Kidney epithelial cell (primary cell): ENCODE results near the gene PCP4. TPM values are rescaled to one million over a fixed set of nuclear protein-coding genes. Genes with fewer than 3 reads are reported as not detected.

ENCODE experiments used
- DNase-seq: peaks from one replicate; pipeline ENCODE4 v3.0.0-alpha.2; 2010; ENCODE audit warnings: low read depth
- H3K27me3 ChIP-seq: 2 replicates; pipeline ENCODE4 v1.6.0; 2011; ENCODE audit warnings: low read length; ENCODE audit not compliant: control insufficient read depth, insufficient read depth
- H3K36me3 ChIP-seq: 2 replicates; pipeline ENCODE4 v1.5.1; 2011; ENCODE audit warnings: low read length; ENCODE audit not compliant: control insufficient read depth, insufficient read depth
- H3K4me3 ChIP-seq: 2 replicates; pipeline ENCODE4 v1.5.1; 2011; ENCODE audit warnings: low read depth, mild to moderate bottlenecking, control low read depth, low read length
- total RNA-seq: library from RNA; depleted of rRNA; stranded (reverse); fragments of >200 nt; gene quantifications from 2 replicates; pipeline ENCODE4 v1.2.3, GENCODE V29; 2015
- TF ChIP-seq, protein P1 (sequence below): IDR thresholded peaks from 2 replicates; pipeline ENCODE4 v1.5.1; 2011; ENCODE audit warnings: mild to moderate bottlenecking, moderate library complexity, low read length, control low read depth, inconsistent platforms; ENCODE audit not compliant: insufficient read depth, poor library complexity, severe bottlenecking

The PCP4 gene
- total RNA-seq, 1 donor from 2014 or later, result 1.2 TPM

DNA sequence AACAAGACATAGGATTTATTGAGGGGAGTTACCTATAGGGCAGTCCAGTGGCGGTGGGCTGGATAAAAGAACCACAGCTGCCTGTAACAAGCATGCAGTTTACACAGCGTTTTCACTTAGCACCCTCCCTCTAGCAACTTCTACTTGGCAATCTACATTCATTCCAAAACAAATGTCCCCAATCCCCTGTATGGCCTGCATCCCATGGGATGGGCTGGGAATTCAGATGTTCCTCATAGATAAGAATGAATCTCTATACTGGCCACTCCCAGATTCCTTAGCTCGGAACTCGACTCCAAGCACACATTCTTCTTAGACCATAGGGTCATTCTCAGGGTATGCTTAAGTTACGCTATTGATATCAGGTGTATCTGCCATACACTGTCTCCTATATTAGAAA lies 33.3 kb downstream of the PCP4 start:
- no peak for DNase-seq
- Histone ChIP-seq H3K4me3 (no peak overlapping the region), H3K36me3 (no peaks in the 10 kb centered on the region), H3K27me3 (no peaks in the 10 kb centered on the region)
- TF ChIP-seq, protein P1, sequence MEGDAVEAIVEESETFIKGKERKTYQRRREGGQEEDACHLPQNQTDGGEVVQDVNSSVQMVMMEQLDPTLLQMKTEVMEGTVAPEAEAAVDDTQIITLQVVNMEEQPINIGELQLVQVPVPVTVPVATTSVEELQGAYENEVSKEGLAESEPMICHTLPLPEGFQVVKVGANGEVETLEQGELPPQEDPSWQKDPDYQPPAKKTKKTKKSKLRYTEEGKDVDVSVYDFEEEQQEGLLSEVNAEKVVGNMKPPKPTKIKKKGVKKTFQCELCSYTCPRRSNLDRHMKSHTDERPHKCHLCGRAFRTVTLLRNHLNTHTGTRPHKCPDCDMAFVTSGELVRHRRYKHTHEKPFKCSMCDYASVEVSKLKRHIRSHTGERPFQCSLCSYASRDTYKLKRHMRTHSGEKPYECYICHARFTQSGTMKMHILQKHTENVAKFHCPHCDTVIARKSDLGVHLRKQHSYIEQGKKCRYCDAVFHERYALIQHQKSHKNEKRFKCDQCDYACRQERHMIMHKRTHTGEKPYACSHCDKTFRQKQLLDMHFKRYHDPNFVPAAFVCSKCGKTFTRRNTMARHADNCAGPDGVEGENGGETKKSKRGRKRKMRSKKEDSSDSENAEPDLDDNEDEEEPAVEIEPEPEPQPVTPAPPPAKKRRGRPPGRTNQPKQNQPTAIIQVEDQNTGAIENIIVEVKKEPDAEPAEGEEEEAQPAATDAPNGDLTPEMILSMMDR, result no peak

DNA sequence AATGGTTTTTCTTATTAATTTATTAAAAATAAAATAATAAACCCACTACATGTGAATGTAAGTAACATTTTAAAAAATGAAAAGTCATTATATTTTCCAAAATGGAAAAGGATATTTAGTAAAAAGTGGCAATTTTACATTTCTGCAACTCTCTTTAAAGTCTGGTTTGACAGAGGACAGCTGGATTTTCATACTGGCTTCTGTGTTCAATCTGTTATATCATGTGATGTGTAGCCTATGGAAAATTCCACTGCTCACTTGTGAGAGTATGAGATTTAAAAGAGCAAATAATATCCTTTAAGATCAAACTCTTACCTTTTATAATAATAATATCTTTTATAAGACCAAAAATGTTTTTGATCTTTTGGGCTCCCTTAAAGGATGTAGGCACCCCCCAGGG lies 33.7 kb downstream of the PCP4 start:
- TF ChIP-seq, protein P1, result no peak
- Histone ChIP-seq H3K4me3 (no peak overlapping the region), H3K36me3 (no peaks in the 10 kb centered on the region), H3K27me3 (no peaks in the 10 kb centered on the region)
- DNase-seq, result no peak

DNA sequence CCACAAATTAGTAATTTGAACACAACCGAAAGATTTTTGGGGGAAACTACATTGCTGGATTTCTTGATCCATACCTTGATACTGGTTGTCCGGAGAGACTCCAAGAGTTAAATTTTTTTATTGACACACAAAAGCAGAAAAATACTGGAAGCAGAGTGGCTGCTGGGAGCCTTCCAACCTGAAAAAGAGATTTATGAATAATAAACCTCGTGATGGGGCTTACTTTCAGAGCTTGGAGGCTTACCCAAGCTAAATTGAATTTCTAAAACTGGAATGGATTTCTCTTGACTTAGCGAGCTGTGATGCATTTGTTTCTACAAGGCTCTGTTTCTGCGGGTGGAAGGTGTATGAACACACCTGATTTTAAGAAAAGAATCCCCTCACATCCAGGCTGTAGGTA lies 35.7 kb downstream of the PCP4 start:
- no peak overlapping the region for H3K4me3 ChIP-seq
- TF ChIP-seq, protein P1, result no peak
- no peaks in the 10 kb centered on the region for H3K36me3 ChIP-seq
- no peaks in the 10 kb centered on the region for H3K27me3 ChIP-seq
- no peak for DNase-seq

DNA sequence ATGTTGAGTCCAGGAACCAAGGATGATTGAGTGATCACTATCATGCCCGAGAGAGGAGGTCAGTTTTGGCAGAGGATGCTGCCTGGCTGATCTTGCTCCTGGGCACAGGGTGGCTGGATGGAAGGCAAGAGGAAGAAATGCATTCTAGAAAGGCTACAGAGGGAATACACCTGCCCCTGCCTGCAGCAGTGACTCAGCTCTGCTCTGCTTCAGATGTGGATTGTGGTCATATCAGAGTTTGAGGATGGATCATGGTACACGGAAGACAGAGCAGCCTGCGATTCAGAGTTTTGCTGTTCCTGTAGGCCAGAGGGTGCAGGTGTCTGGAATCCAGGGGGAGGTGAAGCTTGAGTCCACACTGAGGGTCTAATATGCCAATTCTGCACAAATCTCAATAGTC lies 37.2 kb downstream of the PCP4 start:
- no peak for DNase-seq
- TF ChIP-seq, protein P1, result no peak
- Histone ChIP-seq H3K27me3 (peaks cover 2% of the 10 kb centered on the region), H3K36me3 (no peaks in the 10 kb centered on the region), H3K4me3 (no peak overlapping the region)

DNA sequence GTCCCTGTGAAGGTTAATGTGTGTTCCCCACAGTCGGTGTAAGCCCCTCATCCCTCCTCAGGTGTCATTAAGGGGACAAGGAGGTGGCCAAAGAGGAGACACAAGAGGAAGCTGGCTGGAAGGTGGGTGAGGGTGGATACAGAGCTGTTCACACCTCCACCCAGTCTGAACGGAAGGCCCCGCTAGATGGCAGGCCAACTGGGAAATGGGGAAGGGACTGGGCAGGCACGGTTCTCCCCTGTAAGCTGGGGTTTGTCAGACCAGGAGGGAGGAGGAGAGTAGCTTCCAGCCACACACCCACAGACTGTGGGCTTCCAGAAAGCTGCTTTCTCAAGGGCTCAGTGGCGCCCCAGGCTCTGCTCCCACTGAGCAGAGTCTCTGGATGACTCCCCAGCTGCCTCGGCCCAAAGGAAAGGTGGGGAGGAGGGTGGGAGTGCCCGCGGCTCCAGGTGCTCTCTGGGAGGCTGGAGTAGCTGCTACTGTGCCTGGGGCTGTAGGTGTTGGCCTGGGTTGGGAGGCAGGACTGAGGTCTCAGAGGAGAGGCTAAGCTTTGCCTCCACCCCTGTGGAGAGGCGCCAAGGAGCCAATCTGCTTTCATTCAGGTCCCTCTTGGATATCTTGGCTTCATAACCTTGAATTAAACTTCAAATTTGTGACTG lies 41.2 kb downstream of the PCP4 start:
- no peak for DNase-seq
- Histone ChIP-seq H3K4me3 (no peak overlapping the region), H3K36me3 (no peaks in the 10 kb centered on the region), H3K27me3 (peaks cover 2% of the 10 kb centered on the region)
- TF ChIP-seq, protein P1, result no peak
